Endodermal cell (in vitro differentiated cells): ENCODE data around the gene COASY. TPM values are rescaled to one million over a fixed set of nuclear protein-coding genes. Genes with fewer than 3 reads are reported as not detected.
"Not testable (repeated sequence)": the region's sequence is repeated elsewhere in the genome, so short reads cannot be mapped to it uniquely, and the experiment has no call there.

Source experiments
- DNase-seq: peaks from one replicate; pipeline ENCODE4 v3.0.0-alpha.2; 2017
- H3K27ac ChIP-seq: 2 replicates; pipeline ENCODE4 v1.5.1; 2013; ENCODE audit warnings: mild to moderate bottlenecking, low read depth, low read length, moderate library complexity
- H3K27me3 ChIP-seq: 2 replicates; pipeline ENCODE4 v1.6.1; 2013; ENCODE audit warnings: mild to moderate bottlenecking, low read length, moderate library complexity; ENCODE audit not compliant: insufficient read depth, control insufficient read depth, poor library complexity, severe bottlenecking
- H3K36me3 ChIP-seq: 2 replicates; pipeline ENCODE4 v1.7.0; 2013; ENCODE audit warnings: mild to moderate bottlenecking, low read length, moderate library complexity; ENCODE audit not compliant: control insufficient read depth, insufficient read depth
- H3K4me1 ChIP-seq: one replicate; pipeline ENCODE4 v1.7.0; 2013; ENCODE audit warnings: low read length; ENCODE audit not compliant: control insufficient read depth, insufficient read depth
- H3K4me3 ChIP-seq: 2 replicates; pipeline ENCODE4 v1.5.1; 2013; ENCODE audit warnings: mild to moderate bottlenecking, low read length, moderate library complexity
- H3K9ac ChIP-seq: 2 replicates; pipeline ENCODE4 v1.6.1; 2013; ENCODE audit warnings: mild to moderate bottlenecking, low read length, moderate library complexity; ENCODE audit not compliant: poor library complexity, severe bottlenecking; ENCODE audit errors: extremely low read depth
- H3K9me3 ChIP-seq: 2 replicates; pipeline ENCODE4 v1.6.1; 2013; ENCODE audit warnings: mild to moderate bottlenecking, low read length, moderate library complexity; ENCODE audit not compliant: control insufficient read depth
- H3K27ac Mint-ChIP-seq: 2 replicates; pipeline ENCODE4 v1.8.0; 2020; ENCODE audit warnings: mixed read lengths
- H3K27me3 Mint-ChIP-seq: 2 replicates; pipeline ENCODE4 v1.8.0; 2021; ENCODE audit warnings: mild to moderate bottlenecking, mixed read lengths; ENCODE audit not compliant: insufficient read depth
- H3K36me3 Mint-ChIP-seq: 2 replicates; pipeline ENCODE4 v1.8.0; 2020; ENCODE audit warnings: low read depth, mixed read lengths
- H3K4me1 Mint-ChIP-seq: 2 replicates; pipeline ENCODE4 v1.8.0; 2020; ENCODE audit warnings: mixed read lengths
- H3K4me3 Mint-ChIP-seq: 2 replicates; pipeline ENCODE4 v1.8.0; 2020; ENCODE audit warnings: mild to moderate bottlenecking, moderate library complexity, mixed read lengths
- H3K9me3 Mint-ChIP-seq: 2 replicates; pipeline ENCODE4 v1.8.0; 2020; ENCODE audit warnings: mild to moderate bottlenecking, mixed read lengths
- CTCF ChIP-seq: fragments of 200-600 bp; sonication (generic); conservative IDR thresholded peaks from 2 replicates; pipeline ENCODE4 v1.5.0; 2021; ENCODE audit warnings: antibody characterized with exemption, mild to moderate bottlenecking
- WGBS, 2 experiments: methylation state at CpG; one replicate each; pipeline versions ENCODE4 v1.1.5 to v1.1.7; 2013; ENCODE audit warnings: missing lambda C conversion rate in 2 of 2, mixed read lengths in 1 of 2; ENCODE audit not compliant: insufficient coverage in 1 of 2, insufficient read length in 1 of 2; 5-methylcytosine and 5-hydroxymethylcytosine counted together
- total RNA-seq, 2 donors: library from RNA; stranded (reverse); fragmentation: NEBNext Ultra II Directional in 1 of 2; extraction: Animal tissue kit (Norgen Biotek cat#: 25700) in 1 of 2; gene quantifications; 2 replicates in 1 of 2; 3 replicates in 1 of 2; pipeline ENCODE4 v1.2.1, GENCODE V29; 2021

Gene COASY
- total RNA-seq, 2 donors from 2014 or later: 97.7 to 99.4 TPM

GRCh38 chr17:42543190-42544079 is 18.5 kb upstream of the COASY start:
- no peak overlapping the region for H3K9ac ChIP-seq
- Mint-ChIP-seq H3K4me1 (no peaks in the 10 kb centered on the region), H3K36me3 (peaks cover 32% of the 10 kb centered on the region), H3K4me3 (no peak overlapping the region), H3K9me3 (no peaks in the 10 kb centered on the region), H3K27ac (no peak overlapping the region), H3K27me3 (no peaks in the 10 kb centered on the region)
- 95% methylated on average over 25 to 39 of the region's 39 CpGs for WGBS, 2 experiments
- DNase-seq: no peak
- peaks cover 10% of the 10 kb centered on the region for H3K36me3 ChIP-seq
- no peaks in the 10 kb centered on the region for H3K27me3 ChIP-seq
- H3K4me1 ChIP-seq: no peaks in the 10 kb centered on the region
- H3K4me3 ChIP-seq: no peak overlapping the region
- H3K9me3 ChIP-seq: no peaks in the 10 kb centered on the region
- no peak overlapping the region for H3K27ac ChIP-seq
- TF ChIP-seq CTCF: no peak

- Histone ChIP-seq H3K4me3 (no peak overlapping the region), H3K27ac (no peak overlapping the region), H3K27me3 (no peaks in the 10 kb centered on the region), H3K9ac (no peak overlapping the region), H3K36me3 (peaks cover 4% of the 10 kb centered on the region), H3K9me3 (no peaks in the 10 kb centered on the region), H3K4me1 (no peaks in the 10 kb centered on the region)
- Mint-ChIP-seq H3K4me3 (no peak overlapping the region), H3K27ac (no peak overlapping the region), H3K9me3 (no peaks in the 10 kb centered on the region), H3K36me3 (peaks cover 23% of the 10 kb centered on the region), H3K4me1 (peaks cover 5% of the 10 kb centered on the region), H3K27me3 (no peaks in the 10 kb centered on the region)
- no peak for TF ChIP-seq CTCF
- DNase-seq: no peak
- WGBS, 2 experiments: 75 to 79% methylated on average over 8 of the region's 8 CpGs
Measured at GRCh38 chr17:42544874-42545283, 17.1 kb upstream of the COASY start.

- H3K9ac ChIP-seq, H3K27me3 ChIP-seq, H3K27me3 Mint-ChIP-seq, H3K4me3 Mint-ChIP-seq, H3K27ac ChIP-seq, H3K9me3 ChIP-seq, H3K4me1 ChIP-seq, H3K27ac Mint-ChIP-seq, H3K4me3 ChIP-seq, DNase-seq, H3K9me3 Mint-ChIP-seq, H3K36me3 ChIP-seq, H3K4me1 Mint-ChIP-seq: not testable (repeated sequence)
- 87 to 100% methylated on average over 2 to 6 of the region's 9 CpGs for WGBS, 2 experiments
- peaks cover 16% of the 10 kb centered on the region for H3K36me3 Mint-ChIP-seq
Measured at GRCh38 chr17:42545755-42546505, 16.0 kb upstream of the COASY start.
